ENCODE results near the gene PDE4B. TPM values are rescaled to one million over a fixed set of nuclear protein-coding genes. Genes with fewer than 3 reads are reported as not detected.
A peak's percentile ranks its signal among the peaks of the same experiment; 100 is the strongest.
"Not testable (repeated sequence)": the region's sequence is repeated elsewhere in the genome, so short reads cannot be mapped to it uniquely, and the experiment has no call there.

Gene PDE4B
- polyA plus RNA-seq, 6 donors from 2014 or later, result 126 to 400 (median 150) TPM

GRCh38 chr1:66044912-66045311 lies 252.2 kb downstream of the PDE4B start:
- no peaks in the 10 kb centered on the region for H3K36me3 Mint-ChIP-seq
- no peak overlapping the region for H3K27ac Mint-ChIP-seq

GRCh38 chr1:66046415-66046814 lies 253.7 kb downstream of the PDE4B start:
- H3K27me3 Mint-ChIP-seq, result peaks cover 0 to 11% (median 0%) of the 10 kb centered on the region in 3 donors
- no peak for DNase-seq
- no peaks in the 10 kb centered on the region for H3K9me3 Mint-ChIP-seq

More at GRCh38 chr1:66044912-66045311, 252.2 kb downstream of the PDE4B start:
- H3K27me3 Mint-ChIP-seq, result peaks cover 0 to 11% (median 0%) of the 10 kb centered on the region in 3 donors
- no peak overlapping the region for H3K4me3 Mint-ChIP-seq
- DNase-seq (no peak), ATAC-seq (ENCODE audit: low read depth in 2 of 2) (no peak)
- H3K9me3 Mint-ChIP-seq, result no peaks in the 10 kb centered on the region
- no peaks in the 10 kb centered on the region for H3K4me1 Mint-ChIP-seq

GRCh38 chr1:66048011-66048410 lies 255.3 kb downstream of the PDE4B start:
- Mint-ChIP-seq H3K4me3 (no peak overlapping the region), H3K4me1 (no peaks in the 10 kb centered on the region), H3K36me3 (no peaks in the 10 kb centered on the region), H3K27ac (no peak overlapping the region), H3K9me3 (no peaks in the 10 kb centered on the region), H3K27me3 (peaks cover 0 to 11% (median 0%) of the 10 kb centered on the region in 3 donors)
- ATAC-seq (ENCODE audit: low read depth in 2 of 2), result no peak
- DNase-seq, result no peak

More at GRCh38 chr1:66046415-66046814, 253.7 kb downstream of the PDE4B start:
- H3K27ac Mint-ChIP-seq, result no peak overlapping the region
- no peaks in the 10 kb centered on the region for H3K36me3 Mint-ChIP-seq
- ATAC-seq (ENCODE audit: low read depth in 2 of 2), result no peak
- no peaks in the 10 kb centered on the region for H3K4me1 Mint-ChIP-seq
- H3K4me3 Mint-ChIP-seq, result no peak overlapping the region

- no peaks in the 10 kb centered on the region for H3K9me3 Mint-ChIP-seq
- no peak for DNase-seq
- H3K27ac Mint-ChIP-seq, result no peak overlapping the region
- H3K4me3 Mint-ChIP-seq, result no peak overlapping the region
- H3K27me3 Mint-ChIP-seq, result peaks cover 0 to 11% (median 0%) of the 10 kb centered on the region in 3 donors
- no peaks in the 10 kb centered on the region for H3K36me3 Mint-ChIP-seq
- no peak for ATAC-seq (ENCODE audit: low read depth in 2 of 2)
- H3K4me1 Mint-ChIP-seq, result no peaks in the 10 kb centered on the region
These were observed 257.4 kb downstream of the PDE4B start for GRCh38 chr1:66050123-66050522.

- Mint-ChIP-seq H3K27me3 (peaks cover 0 to 7% (median 0%) of the 10 kb centered on the region in 3 donors), H3K36me3 (no peaks in the 10 kb centered on the region), H3K4me1 (no peaks in the 10 kb centered on the region), H3K27ac (peak overlapping the region in 2 of 6 donors; percentile 5 to 70), H3K9me3 (no peaks in the 10 kb centered on the region), H3K4me3 (no peak overlapping the region)
- no peak for ATAC-seq (ENCODE audit: low read depth in 2 of 2)
- no peak for DNase-seq
These were observed 257.9 kb downstream of the PDE4B start for GRCh38 chr1:66050633-66051032.

- Mint-ChIP-seq H3K36me3 (peaks cover 0 to 5% of the 10 kb centered on the region in 2 donors), H3K4me3 (no peak overlapping the region), H3K9me3 (peaks cover 0 to 11% (median 4%) of the 10 kb centered on the region in 7 donors), H3K27ac (no peak overlapping the region), H3K27me3 (no peaks in the 10 kb centered on the region), H3K4me1 (no peaks in the 10 kb centered on the region)
- DNase-seq (no peak), ATAC-seq (ENCODE audit: low read depth in 2 of 2) (no peak)
These were observed 262.4 kb downstream of the PDE4B start for GRCh38 chr1:66055092-66055491.

- H3K9me3 Mint-ChIP-seq, result peaks cover 0 to 11% (median 4%) of the 10 kb centered on the region in 7 donors
- not testable (repeated sequence) for H3K27me3 Mint-ChIP-seq; H3K4me3 Mint-ChIP-seq; ATAC-seq (ENCODE audit: low read depth in 2 of 2); DNase-seq; H3K27ac Mint-ChIP-seq; H3K4me1 Mint-ChIP-seq; H3K36me3 Mint-ChIP-seq
These were observed 264.8 kb downstream of the PDE4B start for GRCh38 chr1:66057448-66057847.

GRCh38 chr1:66058558-66058957 lies 265.9 kb downstream of the PDE4B start:
- ATAC-seq (ENCODE audit: low read depth in 2 of 2) (no peak), DNase-seq (no peak)
- peaks cover 0 to 5% of the 10 kb centered on the region in 2 donors for H3K36me3 Mint-ChIP-seq
- no peaks in the 10 kb centered on the region for H3K4me1 Mint-ChIP-seq
- H3K4me3 Mint-ChIP-seq, result no peak overlapping the region
- peaks cover 0 to 8% (median 0%) of the 10 kb centered on the region in 3 donors for H3K27me3 Mint-ChIP-seq
- H3K9me3 Mint-ChIP-seq, result peaks cover 0 to 11% (median 4%) of the 10 kb centered on the region in 7 donors
- no peak overlapping the region for H3K27ac Mint-ChIP-seq

- not testable (repeated sequence) for H3K4me3 Mint-ChIP-seq; H3K9me3 Mint-ChIP-seq; H3K36me3 Mint-ChIP-seq; H3K4me1 Mint-ChIP-seq; DNase-seq; H3K27ac Mint-ChIP-seq; ATAC-seq (ENCODE audit: low read depth in 2 of 2)
- peaks cover 4 to 22% (median 7%) of the 10 kb centered on the region in 3 donors for H3K27me3 Mint-ChIP-seq
These were observed 274.5 kb downstream of the PDE4B start for GRCh38 chr1:66067219-66067618.

- Mint-ChIP-seq H3K36me3 (no peaks in the 10 kb centered on the region), H3K9me3 (no peaks in the 10 kb centered on the region), H3K27ac (no peak overlapping the region), H3K4me3 (no peak overlapping the region), H3K27me3 (peaks cover 4 to 24% (median 7%) of the 10 kb centered on the region in 3 donors), H3K4me1 (no peaks in the 10 kb centered on the region)
- ATAC-seq (ENCODE audit: low read depth in 2 of 2) (no peak), DNase-seq (no peak)
These were observed 277.5 kb downstream of the PDE4B start for GRCh38 chr1:66069976-66070876.

GRCh38 chr1:66073388-66073787 lies 280.7 kb downstream of the PDE4B start:
- Mint-ChIP-seq H3K27ac (peak overlapping the region in 1 of 6 donors; percentile 51), H3K36me3 (no peaks in the 10 kb centered on the region), H3K4me1 (no peaks in the 10 kb centered on the region), H3K9me3 (peaks cover 0 to 1% (median 0%) of the 10 kb centered on the region in 7 donors), H3K4me3 (no peak overlapping the region), H3K27me3 (peaks cover 6 to 27% (median 7%) of the 10 kb centered on the region in 3 donors)
- ATAC-seq (ENCODE audit: low read depth in 2 of 2) (no peak), DNase-seq (no peak)

GRCh38 chr1:66074147-66074546 lies 281.5 kb downstream of the PDE4B start:
- H3K4me3 Mint-ChIP-seq, result no peak overlapping the region
- H3K36me3 Mint-ChIP-seq, result no peaks in the 10 kb centered on the region
- H3K27me3 Mint-ChIP-seq, result peaks cover 7 to 34% (median 8%) of the 10 kb centered on the region in 3 donors
- ATAC-seq (ENCODE audit: low read depth in 2 of 2), result no peak
- H3K4me1 Mint-ChIP-seq, result no peaks in the 10 kb centered on the region
- H3K27ac Mint-ChIP-seq, result no peak overlapping the region
- no peak for DNase-seq
- H3K9me3 Mint-ChIP-seq, result peaks cover 0 to 1% (median 0%) of the 10 kb centered on the region in 7 donors

- Mint-ChIP-seq H3K9me3 (peaks cover 0 to 1% (median 0%) of the 10 kb centered on the region in 7 donors), H3K4me3 (no peak overlapping the region), H3K27ac (no peak overlapping the region), H3K36me3 (no peaks in the 10 kb centered on the region), H3K4me1 (no peaks in the 10 kb centered on the region), H3K27me3 (peaks cover 0 to 33% (median 4%) of the 10 kb centered on the region in 3 donors)
- ATAC-seq (ENCODE audit: low read depth in 2 of 2), result no peak
- DNase-seq, result no peak
These were observed 285.7 kb downstream of the PDE4B start for GRCh38 chr1:66078412-66078811.

- peaks cover 0 to 4% (median 0%) of the 10 kb centered on the region in 7 donors for H3K9me3 Mint-ChIP-seq
- DNase-seq (no peak), ATAC-seq (ENCODE audit: low read depth in 2 of 2) (no peak)
- peaks cover 0 to 55% (median 4%) of the 10 kb centered on the region in 3 donors for H3K27me3 Mint-ChIP-seq
- H3K36me3 Mint-ChIP-seq, result no peaks in the 10 kb centered on the region
- H3K4me1 Mint-ChIP-seq, result no peaks in the 10 kb centered on the region
- no peak overlapping the region for H3K4me3 Mint-ChIP-seq
- no peak overlapping the region for H3K27ac Mint-ChIP-seq
These were observed 290.3 kb downstream of the PDE4B start for GRCh38 chr1:66083003-66083402.

All from naive B cell (primary cell).